SKM-1 treated with dmso at 0.1 percent for 144 hours (cell line): ENCODE data around the gene ASMTL.
"Not testable (repeated sequence)": the region's sequence is repeated elsewhere in the genome, so short reads cannot be mapped to it uniquely, and the experiment has no call there.

Source experiments
- DNase-seq: peaks from one replicate; lab custom pipeline; 2025; ENCODE audit not compliant: unreplicated experiment; lab: John Stamatoyannopoulos, UW

Gene ASMTL

DNA sequence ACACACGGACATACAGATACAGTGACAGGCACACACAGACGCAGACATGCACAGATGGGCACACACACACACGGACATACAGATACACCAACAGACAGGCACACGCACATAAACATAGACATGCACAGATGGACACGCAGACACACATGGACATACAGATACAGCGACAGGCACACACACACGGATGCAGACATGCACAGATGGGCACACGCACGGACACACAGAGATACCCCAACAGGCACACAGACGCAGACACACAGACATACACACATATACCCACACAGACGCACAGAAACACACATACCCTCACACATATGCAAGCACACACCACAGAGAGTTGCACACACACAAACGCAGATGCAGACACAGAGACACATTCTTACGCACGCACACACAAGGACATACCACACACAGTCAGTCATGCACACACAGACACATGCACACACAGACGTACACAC lies 36.4 kb downstream of the ASMTL start:
- no peak for DNase-seq

DNA sequence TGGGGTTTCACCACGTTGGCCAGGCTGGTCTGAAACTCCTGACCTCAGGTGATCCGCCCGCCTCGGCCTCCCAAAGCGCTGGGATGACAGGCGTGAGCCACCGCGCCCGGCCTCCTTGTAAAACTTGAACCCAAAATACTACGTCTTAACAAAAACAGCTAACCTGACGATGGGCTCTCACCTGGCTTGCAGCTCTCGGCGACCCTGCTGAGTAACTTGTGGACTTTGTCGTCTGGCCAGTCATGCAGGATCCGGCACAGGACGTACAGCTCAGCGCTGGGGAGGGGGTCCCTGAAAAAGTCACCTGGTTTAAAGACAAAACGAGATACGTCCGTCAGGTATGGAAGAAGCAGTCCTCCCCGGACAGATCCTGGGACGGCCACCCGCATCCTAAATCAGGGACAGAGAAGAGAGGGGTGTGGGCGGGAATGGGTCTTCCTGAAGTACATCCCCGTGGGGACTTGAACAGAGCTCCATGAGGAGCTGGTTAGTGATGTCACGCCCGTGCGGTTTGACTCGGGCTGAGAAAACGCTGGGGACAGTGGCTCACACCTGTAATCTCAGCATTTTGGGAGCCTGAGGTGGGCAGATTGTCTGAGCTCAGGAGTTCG lies 40.1 kb downstream of the ASMTL start:
- no peak for DNase-seq

DNA sequence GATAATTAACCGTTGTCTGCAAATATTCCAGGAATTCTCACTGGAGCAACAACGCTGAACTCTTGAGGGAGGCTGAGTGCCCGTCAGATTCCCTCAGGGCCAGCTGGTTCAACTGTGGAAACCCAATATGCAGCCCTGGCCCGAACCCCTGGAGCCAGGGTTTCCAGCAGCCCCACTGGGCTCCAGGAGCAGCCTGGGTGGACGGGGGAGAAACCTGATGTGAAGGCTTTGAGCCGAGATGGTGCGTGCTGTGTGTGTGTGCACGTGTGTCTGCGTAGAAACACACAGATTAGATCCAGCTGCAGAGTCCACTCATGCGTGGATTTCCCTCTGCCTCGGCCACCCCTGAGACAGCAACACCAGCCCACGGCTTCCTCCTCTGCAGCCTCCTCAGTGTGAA lies 41.4 kb downstream of the ASMTL start:
- no peak for DNase-seq

DNA sequence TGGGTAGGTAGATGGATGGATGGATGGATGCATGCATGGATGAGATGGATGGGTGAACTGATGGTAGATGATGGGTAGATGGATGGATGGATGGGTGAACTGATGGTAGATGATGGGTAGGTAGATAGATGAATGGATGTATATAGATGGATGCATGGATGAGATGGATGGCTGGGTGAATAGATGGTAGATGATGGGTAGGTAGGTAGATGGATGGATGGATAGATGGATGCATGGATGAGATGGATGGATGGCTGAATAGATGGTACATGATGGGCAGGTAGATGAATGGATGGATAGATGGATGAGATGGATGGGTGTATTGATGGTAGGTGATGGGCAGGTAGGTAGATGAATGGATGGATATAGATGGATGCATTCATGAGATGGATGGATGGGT lies 45.7 kb downstream of the ASMTL start:
- DNase-seq = no peak

DNA sequence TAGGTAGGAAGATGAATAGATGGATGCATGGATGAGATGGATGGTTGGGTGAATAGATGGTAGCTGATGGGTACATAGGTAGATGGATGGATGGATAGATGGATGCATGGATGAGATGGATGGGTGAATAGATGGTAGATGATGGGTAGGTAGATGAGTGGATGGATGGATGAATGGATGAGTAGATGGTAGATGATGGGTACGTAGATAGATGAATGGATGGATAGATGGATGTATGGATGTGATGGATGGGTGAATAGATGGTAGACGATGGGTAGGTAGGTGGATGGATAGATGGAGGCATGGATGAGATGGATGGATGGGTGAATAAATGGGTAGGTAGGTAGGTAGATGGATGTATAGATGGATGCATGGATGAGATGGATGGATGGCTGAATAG lies 46.9 kb downstream of the ASMTL start:
- DNase-seq = not testable (repeated sequence)

DNA sequence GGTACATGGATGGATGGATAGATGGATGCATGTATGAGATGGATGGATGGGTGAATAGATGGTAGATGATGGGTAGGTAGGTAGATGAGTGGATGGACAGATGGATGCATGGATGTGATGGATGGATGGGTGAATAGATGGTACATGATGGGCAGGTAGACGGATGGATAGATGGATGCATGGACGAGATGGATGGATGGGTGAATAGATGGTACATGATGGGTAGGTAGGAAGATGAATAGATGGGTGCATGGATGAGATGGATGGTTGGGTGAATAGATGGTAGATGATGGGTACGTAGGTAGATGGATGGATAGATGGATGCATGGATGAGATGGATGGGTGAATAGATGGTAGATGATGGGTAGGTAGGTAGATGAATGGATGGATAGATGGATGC lies 48.8 kb downstream of the ASMTL start:
- not testable (repeated sequence) for DNase-seq

DNA sequence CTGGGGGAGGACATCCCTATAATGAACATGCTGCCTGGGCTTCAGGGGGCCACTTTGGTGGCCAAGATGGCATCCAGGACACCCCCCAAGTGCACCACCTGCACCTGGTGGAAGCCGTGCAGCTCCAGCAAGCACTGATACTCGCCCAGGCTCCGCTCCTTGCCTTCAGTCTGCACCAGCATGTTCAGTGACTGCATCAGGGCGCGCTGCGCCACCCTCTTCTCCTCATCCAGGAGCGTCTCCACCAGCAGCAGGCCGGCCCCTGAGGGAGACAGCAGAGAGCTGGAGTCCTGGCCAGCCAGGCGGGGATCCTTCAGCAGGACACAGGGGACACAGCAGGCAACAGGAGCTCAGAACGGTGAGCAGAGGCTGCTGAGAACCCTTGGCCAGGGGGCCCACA lies 49.5 kb downstream of the ASMTL start:
- DNase-seq = no peak

DNA sequence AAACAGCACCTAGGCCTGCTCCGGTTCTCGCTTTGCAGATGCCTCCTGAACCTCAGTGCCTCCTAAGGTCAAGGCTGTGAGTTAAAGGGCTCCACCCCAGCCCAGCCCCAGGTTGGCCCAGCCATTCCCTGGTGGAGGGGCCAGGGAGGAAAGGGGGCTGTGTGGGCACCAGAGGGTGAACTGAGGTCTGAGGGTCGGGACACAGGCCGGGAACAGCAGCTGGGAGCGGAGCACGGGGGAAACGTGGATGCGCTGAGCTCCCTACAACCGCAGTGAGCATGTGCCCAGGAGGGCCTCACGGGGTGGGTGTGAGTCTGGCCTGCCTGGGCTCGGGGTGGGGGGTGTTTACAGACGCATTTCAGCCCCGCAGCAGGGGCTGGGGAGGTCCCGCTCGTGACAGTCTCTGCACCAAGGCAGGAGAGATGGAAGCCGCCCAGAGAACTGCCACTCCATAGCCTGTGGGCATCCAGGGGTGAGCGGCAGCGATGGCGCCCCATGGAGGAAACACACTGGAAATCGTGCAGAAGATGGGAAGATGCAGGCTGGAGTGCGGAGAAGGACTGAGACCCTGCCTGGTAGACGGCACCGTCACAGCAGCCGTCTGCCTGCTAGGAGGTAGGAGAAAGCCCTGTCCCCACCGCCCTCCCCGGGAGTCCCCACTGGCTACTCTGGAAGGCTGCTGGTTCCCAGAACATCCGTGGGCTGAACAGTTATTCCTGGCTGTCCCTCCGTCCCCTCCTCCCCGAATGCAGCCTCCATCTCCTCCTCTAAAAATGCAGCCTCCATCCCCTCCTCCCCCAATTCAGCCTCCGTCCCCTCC lies 50.9 kb downstream of the ASMTL start:
- no peak for DNase-seq

DNA sequence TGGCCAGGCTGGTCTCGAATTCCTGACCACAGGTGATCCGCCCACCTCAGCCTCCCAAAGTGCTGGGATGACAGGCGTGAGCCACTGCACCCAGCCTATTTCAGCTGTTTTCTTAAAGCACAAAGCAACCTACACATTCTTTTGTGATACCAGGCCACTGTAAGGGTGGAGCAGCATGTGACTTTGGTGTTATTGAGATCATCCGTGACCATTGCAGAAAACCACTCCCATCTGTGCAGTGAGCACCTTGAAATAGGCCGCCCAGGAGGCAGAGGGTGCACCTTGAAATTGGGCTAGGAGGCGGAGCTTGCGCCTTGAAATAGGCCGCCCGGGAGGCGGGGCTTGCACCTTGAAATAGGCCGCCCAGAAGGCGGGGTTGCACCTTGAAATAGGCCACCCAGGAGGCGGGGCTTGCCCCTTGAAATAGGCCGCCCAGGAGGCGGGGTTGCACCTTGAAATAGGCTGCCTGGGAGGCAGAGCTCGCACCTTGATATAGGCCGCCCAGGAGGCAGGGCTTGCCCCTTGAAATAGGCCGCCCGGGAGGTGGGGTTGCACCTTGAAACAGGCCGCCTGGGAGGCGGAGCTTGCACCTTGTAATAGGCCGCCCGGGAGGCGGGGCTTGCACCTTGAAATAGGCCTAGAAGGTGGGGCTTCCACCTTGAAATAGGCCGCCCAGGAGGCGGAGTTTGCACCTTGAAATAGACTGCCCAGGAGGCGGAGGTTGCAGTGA lies 51.8 kb downstream of the ASMTL start:
- no peak for DNase-seq

DNA sequence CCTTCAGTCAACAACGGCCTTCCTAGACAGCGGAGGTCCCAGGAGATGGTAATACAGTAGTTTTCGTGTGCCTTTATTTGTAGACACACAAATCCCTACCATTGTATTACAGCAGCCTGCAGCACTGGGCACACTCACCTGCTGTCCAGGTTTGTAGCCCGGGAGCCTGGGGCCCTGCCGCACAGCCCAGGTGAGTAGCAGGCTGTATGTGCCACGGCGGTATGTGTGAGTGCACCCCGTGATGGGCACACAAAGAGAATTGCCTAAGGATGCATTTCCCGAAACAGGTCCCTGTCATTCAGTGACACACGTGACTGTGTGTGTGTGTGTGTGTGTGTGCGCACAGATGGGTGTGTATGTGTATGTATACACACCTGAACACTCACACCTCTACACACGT lies 52.7 kb downstream of the ASMTL start:
- DNase-seq = no peak

DNA sequence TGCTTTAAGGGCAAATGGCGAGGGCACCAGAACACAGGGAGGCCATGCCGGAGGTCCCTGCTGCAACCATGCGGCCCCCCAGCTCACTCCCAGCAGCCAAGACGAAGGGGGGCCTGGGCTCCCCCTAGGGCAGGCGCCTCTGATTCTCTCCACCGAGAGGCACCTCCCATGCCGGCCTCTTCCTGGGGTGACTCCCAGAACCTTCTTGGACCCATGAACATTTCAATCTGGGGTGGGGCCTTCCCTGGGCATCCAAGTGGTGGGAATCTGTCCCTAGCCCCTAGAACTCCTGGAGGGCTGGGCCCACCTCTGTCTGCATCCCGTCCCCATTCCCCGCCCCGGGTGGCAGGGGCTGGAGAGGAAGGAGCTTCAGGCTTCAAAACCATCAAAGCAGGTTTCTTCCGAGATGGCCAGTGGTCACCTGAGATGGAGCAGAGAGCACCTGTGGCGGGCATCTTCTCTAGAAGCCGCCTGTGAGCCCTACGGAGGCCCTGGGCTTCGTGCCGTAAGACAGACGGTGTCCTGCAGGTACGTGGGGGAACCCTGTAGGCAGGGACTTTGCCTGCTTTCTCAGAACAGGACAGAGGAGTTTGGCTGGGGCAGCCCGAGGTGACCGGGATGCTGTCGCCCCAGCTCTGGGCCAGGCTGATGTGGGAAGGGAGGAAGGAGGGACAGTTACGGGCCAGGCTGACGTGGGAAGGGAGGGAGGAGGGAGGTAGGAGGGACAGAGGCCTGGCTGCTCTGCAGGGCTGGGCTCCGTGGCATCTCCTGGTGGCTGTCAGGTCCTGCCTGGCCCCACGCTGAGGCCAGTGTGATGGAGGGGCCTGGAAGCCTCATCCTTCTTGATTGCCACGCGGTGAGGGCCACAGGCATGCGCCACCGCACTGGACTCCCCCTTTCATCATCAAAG lies 54.0 kb downstream of the ASMTL start:
- no peak for DNase-seq

DNA sequence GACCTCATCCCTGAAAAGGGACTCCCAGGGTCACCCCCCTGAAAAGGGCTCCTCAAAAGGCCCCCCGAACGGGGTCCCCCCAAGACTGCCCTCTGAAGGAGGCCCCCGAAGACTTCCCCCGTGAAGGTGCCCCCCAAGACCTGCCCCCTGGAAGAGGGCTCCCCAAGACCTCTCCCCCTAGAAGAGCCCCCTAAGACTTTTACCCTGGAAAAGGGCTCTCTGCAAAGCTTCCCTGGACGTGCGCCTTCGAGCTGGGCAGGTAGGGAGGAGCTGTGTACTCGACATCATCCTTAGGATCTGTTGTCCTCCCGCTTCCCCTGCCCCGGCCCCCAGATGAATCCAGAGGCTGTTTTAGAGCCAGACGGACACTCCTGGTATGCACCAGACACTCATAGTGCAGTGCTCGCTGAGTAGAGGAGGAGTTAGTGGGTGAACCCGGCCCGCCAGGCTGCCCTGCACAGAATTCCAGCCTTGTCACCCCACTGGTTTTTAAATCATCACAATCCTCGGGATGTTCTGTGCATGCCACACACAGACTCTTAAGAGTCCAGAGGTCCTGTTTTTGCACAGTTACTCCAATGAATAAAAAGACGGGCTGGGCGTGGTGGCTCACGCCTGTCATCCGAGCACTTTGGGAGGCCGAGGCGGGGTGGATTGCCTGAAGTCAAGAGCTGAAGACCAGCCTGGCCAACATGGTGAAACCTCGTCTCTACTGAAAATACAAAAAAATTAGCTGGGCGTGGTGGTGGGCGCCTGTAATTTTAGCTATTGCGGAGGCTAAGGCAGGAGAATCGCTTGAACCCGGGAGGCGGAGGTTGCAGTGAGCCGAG lies 55.1 kb downstream of the ASMTL start:
- no peak for DNase-seq

DNA sequence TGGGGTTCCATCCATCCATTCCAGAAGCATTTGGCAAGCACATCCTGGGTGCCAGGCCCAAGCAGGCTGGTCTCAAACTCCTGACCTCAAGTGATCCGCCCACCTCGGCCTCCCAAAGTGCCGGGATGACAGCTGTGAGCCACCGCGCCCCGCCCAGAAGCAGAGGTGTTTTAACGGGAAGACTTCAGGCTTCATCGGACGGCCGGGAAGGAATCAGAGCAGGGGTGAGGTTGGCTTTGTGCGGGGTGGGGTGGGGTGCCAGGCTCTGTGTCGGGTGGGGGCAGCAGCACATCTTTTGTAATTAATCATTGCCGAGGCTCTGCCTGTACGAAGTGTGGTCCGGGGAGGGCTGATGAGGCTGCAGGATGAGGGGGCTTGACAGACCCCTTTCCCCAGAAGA lies 55.7 kb downstream of the ASMTL start:
- no peak for DNase-seq

DNA sequence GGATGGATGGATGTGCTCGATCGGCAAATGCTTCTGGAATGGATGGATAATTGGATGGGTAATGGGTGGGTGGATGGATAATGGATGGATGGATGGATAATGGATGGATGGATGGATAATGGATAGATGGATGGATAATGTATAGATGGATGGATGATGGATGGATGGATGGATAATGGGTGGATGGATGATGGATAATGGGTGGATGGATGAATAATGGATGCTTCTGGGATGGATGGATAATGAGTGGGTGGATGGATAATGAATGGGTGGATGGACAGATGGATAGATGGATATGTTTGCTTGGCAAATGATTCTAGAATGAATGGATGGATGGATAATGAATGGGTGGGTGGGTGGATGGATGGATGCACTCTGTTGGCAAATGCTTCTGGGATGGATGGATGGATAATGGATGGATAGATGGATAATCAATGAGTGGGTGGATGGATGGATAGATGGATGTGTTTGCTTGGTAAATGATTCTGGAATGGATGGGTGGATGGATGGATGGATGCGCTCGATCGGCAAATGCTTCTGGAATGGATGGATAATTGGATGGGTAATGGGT lies 57.0 kb downstream of the ASMTL start:
- DNase-seq = no peak

DNA sequence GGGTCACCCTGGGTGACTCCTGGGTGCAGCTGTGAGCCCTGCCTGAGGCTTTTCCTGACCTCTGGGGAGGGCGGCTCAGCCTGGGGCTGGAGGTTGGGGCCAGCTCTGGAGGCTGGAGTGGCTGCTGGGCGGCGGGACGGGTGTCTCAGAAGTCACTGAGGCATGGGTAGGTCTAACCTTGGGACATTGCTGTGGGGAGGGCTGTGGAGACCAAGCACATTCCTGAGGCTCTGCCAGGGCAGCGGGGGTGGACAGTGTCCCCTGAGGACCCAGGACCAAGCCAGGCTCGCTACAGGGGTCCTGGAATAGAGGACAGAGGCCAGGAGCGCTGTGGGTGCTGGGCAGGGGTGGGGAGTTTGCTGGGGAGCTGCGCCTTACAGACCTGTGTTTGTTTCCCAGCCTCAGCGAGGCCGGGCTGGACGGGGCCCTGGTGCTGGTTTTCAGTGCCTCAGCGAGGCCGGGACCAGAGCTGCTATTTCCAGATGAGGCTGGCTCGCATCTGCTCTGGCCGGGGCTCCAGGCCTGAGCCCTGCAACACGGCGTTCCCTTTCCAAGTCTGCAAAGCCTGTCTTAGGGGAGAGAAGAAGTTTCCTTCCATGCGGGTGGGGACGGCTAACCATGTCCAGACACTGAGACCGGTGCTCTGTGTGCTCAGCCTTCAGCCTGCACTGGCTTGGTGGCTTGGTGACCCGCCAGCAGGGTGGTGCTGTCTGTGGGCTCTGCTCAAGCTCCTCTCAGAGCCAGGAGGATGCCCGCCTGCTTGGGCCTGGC lies 57.8 kb downstream of the ASMTL start:
- no peak for DNase-seq

DNA sequence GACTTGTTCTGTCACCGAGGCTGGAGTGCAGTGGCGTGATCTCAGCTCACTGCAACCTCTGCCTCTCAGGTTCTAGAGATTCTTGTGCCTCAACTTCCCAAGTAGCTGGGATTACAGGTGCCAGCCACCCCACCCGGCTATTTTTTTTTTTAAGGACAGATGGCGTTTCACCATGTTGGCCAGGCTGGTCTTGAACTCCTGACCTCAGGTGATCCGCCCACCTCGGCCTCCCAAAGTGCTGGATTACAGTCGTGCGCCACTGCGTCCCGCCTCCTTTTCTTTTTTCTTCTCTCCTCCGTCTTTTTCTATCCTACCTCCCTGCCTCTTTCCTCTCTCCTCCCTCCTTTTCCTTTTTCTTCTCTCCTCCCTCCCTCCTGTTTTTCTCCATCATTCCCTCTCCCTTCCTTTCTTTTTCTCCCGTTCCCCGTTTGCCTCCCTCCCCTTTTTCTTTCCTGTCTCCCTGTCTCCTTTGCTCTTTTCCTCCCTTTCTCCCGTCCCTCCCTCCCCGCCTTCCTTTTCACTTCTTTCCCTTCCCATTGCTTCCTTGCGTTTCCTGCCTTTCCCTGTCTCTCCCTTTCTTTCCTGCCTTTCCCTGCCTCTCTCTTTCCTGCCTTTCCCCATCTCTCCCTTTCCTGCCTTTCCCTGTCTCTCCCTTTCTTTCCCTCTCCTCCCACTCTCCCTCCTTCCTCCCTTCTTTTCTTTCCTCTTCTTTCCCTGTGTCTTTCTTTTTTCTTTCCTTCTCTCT lies 58.7 kb downstream of the ASMTL start:
- DNase-seq = no peak

DNA sequence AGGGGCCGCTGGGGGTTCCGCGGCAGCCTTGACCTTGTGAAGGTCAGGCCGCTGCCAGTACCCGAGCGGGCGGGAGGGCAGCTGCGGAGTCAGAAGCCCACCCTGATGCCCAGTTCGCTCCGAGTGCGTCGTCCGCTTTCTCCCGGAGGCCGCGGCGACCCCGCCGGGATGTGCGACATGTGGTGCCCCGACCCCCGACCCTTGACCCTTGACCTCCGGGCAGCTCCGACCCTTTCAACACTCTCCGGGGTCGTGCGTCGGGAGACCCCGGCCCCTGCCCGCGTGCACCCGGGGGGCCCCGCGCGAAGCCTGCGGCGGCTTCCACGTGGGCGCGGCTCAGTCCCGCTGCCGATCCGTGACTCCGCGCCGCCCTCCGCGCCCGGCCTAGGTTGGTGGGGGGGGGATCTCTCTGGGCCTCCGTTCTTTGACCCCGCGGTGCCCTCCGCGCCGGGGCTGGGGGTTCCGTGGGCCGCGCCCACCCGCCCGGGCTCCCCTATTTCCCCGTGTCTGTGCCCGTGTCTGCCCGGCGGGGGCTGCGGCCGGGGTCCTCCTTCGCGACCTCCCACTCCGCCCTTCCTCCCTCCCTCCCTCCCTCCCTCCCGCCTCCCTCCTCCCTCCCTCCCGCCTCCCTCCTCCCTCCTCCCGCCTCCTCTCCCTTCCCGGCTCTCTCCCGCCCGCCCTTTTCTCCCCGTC lies 60.2 kb downstream of the ASMTL start:
- no peak for DNase-seq
